CD1c-positive myeloid dendritic cell (primary cell): ENCODE results near the gene EHD2.
"Not testable (repeated sequence)": the region's sequence is repeated elsewhere in the genome, so short reads cannot be mapped to it uniquely, and the experiment has no call there.

Source experiments
- DNase-seq: peaks from one replicate; pipeline ENCODE4 v3.0.0-alpha.2; 2016; ENCODE audit errors: extremely low spot score

EHD2 gene

GRCh38 chr19:47749326-47749725, 36.1 kb downstream of the EHD2 start:
- no peak for DNase-seq

DNA sequence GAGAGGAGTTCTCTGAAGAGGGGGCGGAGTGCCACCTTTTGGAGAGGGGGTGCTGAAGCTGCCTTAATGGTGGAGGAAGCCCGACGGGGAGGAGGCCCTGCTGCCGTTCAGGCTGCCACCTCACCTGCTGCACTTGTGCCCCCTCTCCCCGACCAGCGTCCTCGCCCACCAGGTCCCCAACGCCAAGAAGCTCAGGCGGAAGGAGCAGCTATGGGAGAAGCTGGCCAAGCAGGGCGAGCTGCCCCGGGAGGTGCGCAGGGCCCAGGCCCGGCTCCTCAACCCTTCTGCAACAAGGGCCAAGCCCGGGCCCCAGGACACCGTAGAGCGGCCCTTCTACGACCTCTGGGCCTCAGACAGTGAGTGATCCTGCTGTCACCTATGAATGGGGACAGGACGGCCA, 37.5 kb downstream of the EHD2 start:
- no peak for DNase-seq

DNA sequence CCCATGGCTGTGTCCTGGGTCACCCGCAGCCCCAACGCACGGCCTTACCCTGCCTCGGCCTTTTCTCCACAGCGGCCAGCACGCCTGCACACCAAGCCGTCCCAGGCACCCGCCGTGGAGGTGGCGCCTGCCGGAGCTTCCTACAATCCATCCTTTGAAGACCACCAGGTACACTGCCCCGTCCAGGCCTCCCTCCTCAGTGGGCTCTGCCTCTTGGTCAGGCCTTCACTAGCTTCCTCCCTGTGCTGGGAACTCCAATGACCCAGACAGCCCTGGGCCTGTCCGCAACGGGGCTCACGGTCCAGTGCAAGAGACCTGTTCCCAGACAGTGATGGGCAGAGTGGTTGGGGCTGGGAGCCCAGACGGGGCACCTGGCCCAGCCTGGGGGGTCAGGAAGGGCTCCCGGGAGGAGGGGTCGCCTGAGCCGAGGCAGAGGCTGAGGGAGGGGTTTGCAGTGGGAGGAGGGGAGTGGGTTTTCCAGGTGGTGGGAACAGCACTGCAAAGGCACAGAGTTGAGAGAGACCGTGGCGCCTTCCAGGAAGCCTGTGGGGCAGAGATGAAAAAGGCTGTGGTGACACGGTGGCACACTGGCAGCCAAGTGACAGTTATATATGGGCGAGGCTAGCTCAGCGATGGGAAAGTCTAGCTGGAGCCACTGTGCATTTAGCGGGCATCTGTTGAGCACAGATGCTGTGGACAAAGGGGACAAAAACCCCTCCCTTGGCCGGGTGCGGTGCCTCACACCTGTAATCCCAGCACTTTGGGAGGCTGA, 39.4 kb downstream of the EHD2 start:
- DNase-seq = no peak

- DNase-seq = no peak
Observed at GRCh38 chr19:47754206-47755064, 41.2 kb downstream of the EHD2 start.

DNA sequence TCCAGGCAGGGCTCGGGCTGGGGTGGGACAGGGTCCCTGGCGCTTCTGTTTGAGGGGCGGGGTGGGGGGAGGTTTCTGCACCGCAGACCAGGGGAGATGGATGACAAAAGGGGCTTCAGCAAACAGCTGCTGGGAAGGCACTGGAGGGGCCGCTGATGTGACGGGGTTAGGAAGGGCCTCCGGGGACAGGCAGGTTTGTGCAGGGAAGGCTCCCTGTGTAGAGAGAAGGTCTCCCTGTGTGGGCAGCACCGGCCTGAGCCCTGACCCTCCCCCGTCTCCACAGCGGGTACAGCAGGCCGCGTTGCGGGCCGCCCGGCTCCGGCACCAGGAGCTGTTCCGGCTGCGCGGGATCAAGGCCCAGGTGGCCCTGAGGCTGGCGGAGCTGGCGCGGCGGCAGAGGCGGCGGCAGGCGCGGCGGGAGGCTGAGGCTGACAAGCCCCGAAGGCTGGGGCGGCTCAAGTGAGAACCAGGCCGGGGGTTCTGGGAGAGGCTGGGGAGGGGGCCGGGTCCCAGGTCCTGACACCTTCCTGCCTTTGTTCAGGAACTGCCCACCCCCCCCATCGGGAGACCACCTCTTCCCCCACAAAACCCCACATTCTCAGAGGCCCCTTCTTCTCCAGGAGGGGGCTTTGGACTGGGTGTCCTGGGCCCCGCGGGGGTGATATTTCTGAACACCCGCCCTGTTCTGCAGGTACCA, 42.0 kb downstream of the EHD2 start:
- DNase-seq = no peak

- no peak for DNase-seq
Observed at GRCh38 chr19:47755762-47756626, 42.8 kb downstream of the EHD2 start.

- no peak for DNase-seq
Observed at GRCh38 chr19:47756627-47756929, 43.4 kb downstream of the EHD2 start.

GRCh38 chr19:47756953-47757608, 43.9 kb downstream of the EHD2 start:
- DNase-seq = no peak

DNA sequence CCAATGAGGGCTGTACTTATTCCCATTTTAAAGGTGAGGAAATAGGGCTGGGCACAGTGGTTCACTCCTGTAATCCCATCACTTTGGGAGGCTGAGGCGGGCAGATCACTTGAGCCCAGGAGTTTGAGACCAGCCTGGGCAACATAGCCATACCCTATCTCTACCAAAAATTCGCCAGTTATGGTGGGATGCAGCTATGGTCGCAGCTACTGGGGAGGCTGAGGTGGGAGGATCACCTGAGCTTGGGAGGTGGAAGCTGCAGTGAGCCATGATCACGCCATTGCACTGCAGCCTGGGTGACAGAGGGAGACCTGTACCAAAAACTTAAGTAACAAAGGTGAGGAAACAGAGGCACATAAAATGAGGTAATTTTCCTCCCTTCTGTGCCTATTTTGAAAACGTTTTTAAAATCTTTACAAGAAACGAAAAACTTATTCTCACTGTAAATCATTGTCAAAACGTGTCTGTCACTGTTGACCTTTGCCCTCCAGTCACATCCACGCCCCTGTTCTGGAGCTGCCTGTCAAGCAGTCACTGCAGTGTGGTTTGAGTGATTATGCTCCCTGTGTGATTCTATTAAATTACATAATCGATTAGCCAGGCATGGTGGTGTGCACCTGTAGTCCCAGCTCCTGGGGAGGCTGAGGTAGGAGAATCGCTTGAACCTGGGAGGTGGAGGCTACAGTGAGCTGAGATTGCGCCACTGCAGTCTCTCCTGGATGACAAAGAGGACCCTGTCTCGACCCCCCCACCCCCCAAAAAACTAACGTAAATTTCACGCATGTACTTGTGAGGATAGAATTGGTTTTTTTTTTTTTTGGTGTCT, 44.6 kb downstream of the EHD2 start:
- DNase-seq = no peak

DNA sequence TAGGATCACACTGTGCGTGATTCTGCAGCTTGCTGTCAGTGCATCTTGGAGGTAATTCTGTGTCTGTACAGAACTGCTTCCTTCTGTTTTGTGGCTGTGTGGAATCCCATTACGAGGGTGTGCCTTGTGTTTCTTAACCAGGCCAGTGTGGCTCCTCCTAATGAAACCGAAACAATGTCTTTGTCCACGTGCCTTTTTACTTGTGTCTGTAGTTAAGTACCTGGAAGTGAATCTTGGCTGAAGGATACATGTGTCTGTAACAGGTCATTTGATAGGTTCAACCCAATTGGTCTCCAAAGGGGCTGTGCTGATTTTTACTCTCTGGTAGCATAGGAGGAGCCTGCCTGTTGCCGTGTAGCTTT, 45.2 kb downstream of the EHD2 start:
- DNase-seq = no peak

GRCh38 chr19:47760632-47760999, 47.4 kb downstream of the EHD2 start:
- DNase-seq = no peak

- DNase-seq = no peak
Observed at GRCh38 chr19:47761566-47761965, 48.3 kb downstream of the EHD2 start.

GRCh38 chr19:47762151-47762550, 48.9 kb downstream of the EHD2 start:
- DNase-seq = no peak

DNA sequence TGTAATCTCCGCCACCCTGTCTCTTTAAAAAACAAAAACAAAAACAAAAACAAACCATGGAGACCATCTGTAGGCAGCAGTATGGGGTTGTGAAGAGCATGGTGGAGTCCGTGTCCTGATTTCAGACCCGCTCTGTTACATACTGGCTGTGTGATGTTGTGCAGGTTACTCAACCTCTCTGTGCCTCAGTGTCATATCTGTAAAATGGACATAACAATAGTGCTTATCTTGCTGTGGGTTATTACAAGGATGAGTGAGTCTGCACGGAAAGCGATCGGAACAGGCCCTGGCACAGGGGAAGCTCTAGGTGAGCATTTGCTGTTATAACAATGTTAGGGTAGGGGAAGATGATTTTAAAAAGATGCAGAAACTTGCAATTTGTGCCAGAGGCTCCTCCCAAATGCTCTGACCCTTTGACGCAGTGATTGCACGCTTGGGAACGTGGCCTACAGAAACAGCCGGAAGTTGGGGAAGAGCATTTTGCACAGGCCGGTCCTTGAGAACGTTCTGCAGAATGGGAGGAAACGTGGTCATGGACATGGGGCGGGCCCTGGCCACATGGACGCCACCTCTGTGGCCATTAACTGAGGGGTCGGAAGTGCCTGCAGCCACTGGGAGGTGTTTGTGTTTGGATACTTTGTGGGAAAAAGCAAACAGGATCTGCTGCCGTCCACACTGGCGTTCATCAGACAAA, 49.5 kb downstream of the EHD2 start:
- DNase-seq = no peak

GRCh38 chr19:47764705-47765104, 51.5 kb downstream of the EHD2 start:
- DNase-seq = not testable (repeated sequence)

GRCh38 chr19:47765523-47766358, 52.5 kb downstream of the EHD2 start:
- DNase-seq = peak; percentile 29

DNA sequence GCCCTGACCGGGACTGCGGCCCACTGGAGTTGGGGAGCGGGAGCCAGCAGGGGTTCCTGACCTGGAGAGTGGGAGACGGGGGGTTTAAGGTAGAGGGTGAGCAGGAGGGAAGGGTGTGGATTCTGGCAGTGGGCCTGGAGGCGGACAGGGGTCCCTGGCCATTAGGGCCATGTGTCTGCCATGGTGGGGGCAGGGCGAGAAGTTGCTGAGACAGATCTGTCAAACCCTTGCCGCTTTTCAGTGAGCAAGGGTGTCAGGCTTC, 53.1 kb downstream of the EHD2 start:
- no peak for DNase-seq

GRCh38 chr19:47766670-47767069, 53.4 kb downstream of the EHD2 start:
- DNase-seq = no peak

- no peak for DNase-seq
Observed at GRCh38 chr19:47767349-47767748, 54.1 kb downstream of the EHD2 start.
